K562 (cell line): Measurements from ENCODE around the gene RGS7. TPM values are rescaled to one million over a fixed set of nuclear protein-coding genes. Genes with fewer than 3 reads are reported as not detected.

Source experiments
- ATAC-seq: fragments of 200-7000 bp; cut with Tn5 transposase; 3 replicates; pipeline ENCODE4 v1.9.1; 2020; ENCODE audit warnings: moderate library complexity
- BruUV-seq: library from RNA; stranded (reverse); fragments of 400-500 nt; replicated peaks from 2 replicates; lab custom pipeline; 2021; lab: Mats Ljungman, UMichigan
- CTCF ChIA-PET: fragments of 300-600 bp; formaldehyde crosslinking; extraction: SDS; loops from one replicate; lab custom pipeline; 2021; ENCODE audit warnings: low intra/inter-chr PET ratio; lab: Yijun Ruan, JAX
- POLR2A ChIA-PET: fragments of 300-600, 350-650 bp; sonication (Branson Sonifier 250); formaldehyde crosslinking; extraction: SDS; loops from one replicate; lab custom pipeline; 2021; ENCODE audit warnings: antibody characterized with exemption, inconsistent platforms; lab: Yijun Ruan, JAX
- DNase-seq, 4 experiments: peaks; one replicate each; pipeline versions ENCODE4 v3.0.0 to v3.0.0-alpha.2; 2011 to 2018; ENCODE audit warnings: low spot score in 3 of 4, mixed read lengths in 3 of 4; ENCODE audit errors: extremely low read depth in 1 of 4
- FAIRE-seq: peaks from 2 replicates; lab custom pipeline; 2011; peaks lifted over from hg19 to GRCh38; lab: Jason Lieb, UNC
- H2AFZ ChIP-seq: 2 replicates; pipeline ENCODE4 v1.6.0; 2011; ENCODE audit warnings: low read depth, low read length, control low read depth, inconsistent platforms
- H3K27ac ChIP-seq: fragments of 200-600 bp; 3 replicates; pipeline ENCODE4 v1.8.0; 2011; ENCODE audit warnings: low read depth, mild to moderate bottlenecking, control low read depth, inconsistent platforms, low read length, moderate library complexity, mixed read lengths; ENCODE audit errors: extremely low read depth
- H3K27me3 ChIP-seq, 2 experiments: fragments of 300-600 bp in 1 of 2; 2 replicates in 1 of 2; 3 replicates in 1 of 2; pipeline versions ENCODE4 v1.6.0 to v1.8.0; 2011; ENCODE audit warnings: inconsistent platforms in 2 of 2, low read length in 2 of 2, mild to moderate bottlenecking in 1 of 2, mixed read lengths in 1 of 2, moderate library complexity in 1 of 2; ENCODE audit not compliant: control insufficient read depth in 2 of 2, insufficient read depth in 2 of 2
- H3K36me3 ChIP-seq: fragments of 300-600 bp; 3 replicates; pipeline ENCODE4 v1.8.0; 2011; ENCODE audit warnings: mild to moderate bottlenecking, low read length, inconsistent platforms; ENCODE audit not compliant: control insufficient read depth, insufficient read depth
- H3K4me1 ChIP-seq, 2 experiments: fragments of 200-600 bp in 1 of 2; replicated peaks in 1 of 2; 2 replicates in 1 of 2; 3 replicates in 1 of 2; pipeline versions ENCODE4 v1.5.1 to v1.8.0; 2011; ENCODE audit warnings: inconsistent platforms in 2 of 2, low read length in 2 of 2, mild to moderate bottlenecking in 1 of 2, mixed read lengths in 1 of 2, moderate library complexity in 1 of 2; ENCODE audit not compliant: control insufficient read depth in 2 of 2, insufficient read depth in 2 of 2
- H3K4me2 ChIP-seq: 2 replicates; pipeline ENCODE4 v1.6.1; 2011; ENCODE audit warnings: low read length, control low read depth, inconsistent platforms, mixed read lengths; ENCODE audit not compliant: insufficient read depth
- H3K4me3 ChIP-seq: fragments of 200-600 bp; sonication (generic), shearing (Covaris generic); 2 replicates; pipeline ENCODE4 v1.5.1; 2016; ENCODE audit warnings: control low read depth, inconsistent platforms
- H3K79me2 ChIP-seq: fragments of 200-600 bp; 3 replicates; pipeline ENCODE4 v1.8.0; 2011; ENCODE audit warnings: low read length, inconsistent platforms; ENCODE audit not compliant: control insufficient read depth, insufficient read depth
- H3K9ac ChIP-seq, 2 experiments: 2 replicates each; pipeline versions ENCODE4 v1.6.0 to v1.6.1; 2011; ENCODE audit warnings: low read depth in 2 of 2, low read length in 2 of 2, control low read depth in 1 of 2, inconsistent platforms in 1 of 2, mild to moderate bottlenecking in 1 of 2, mixed read lengths in 1 of 2; ENCODE audit not compliant: insufficient read depth in 1 of 2
- H3K9me1 ChIP-seq: one replicate; pipeline ENCODE4 v1.6.0; 2011; ENCODE audit warnings: inconsistent platforms, mild to moderate bottlenecking, low read length, moderate library complexity; ENCODE audit not compliant: control insufficient read depth, insufficient read depth
- H3K9me3 ChIP-seq: replicated peaks from 2 replicates; pipeline ENCODE4 v1.5.1; 2011; ENCODE audit warnings: low read depth, low read length, inconsistent platforms; ENCODE audit not compliant: control insufficient read depth, insufficient read depth
- H4K20me1 ChIP-seq: replicated peaks from 2 replicates; pipeline ENCODE4 v1.6.1; 2011; ENCODE audit warnings: low read length, inconsistent platforms, mixed read lengths; ENCODE audit not compliant: control insufficient read depth, insufficient read depth
- CBX8 ChIP-seq: fragments of 200-600 bp; sonication (generic); IDR thresholded peaks from 2 replicates; pipeline ENCODE4 v1.6.1; 2012; ENCODE audit warnings: borderline replicate concordance, mixed run types, low read depth, mild to moderate bottlenecking, moderate library complexity, mixed read lengths, low read length, control low read depth, inconsistent platforms; ENCODE audit not compliant: poor library complexity, severe bottlenecking; ENCODE audit errors: extremely low read depth
- CREBBP ChIP-seq: IDR thresholded peaks from one replicate; pipeline ENCODE4 v1.6.1; 2012; ENCODE audit warnings: low read depth, mild to moderate bottlenecking, control low read depth, inconsistent platforms, low read length
- FOXA1 ChIP-seq: fragments of 450-650 bp; IDR thresholded peaks from 2 replicates; pipeline ENCODE4 v1.6.1; 2016; ENCODE audit warnings: mild to moderate bottlenecking, borderline replicate concordance
- FOXK2 ChIP-seq, 2 experiments: fragments of 450-650 bp; IDR thresholded peaks in 1 of 2; conservative IDR thresholded peaks in 1 of 2; 2 replicates each; pipeline ENCODE4 v1.6.1; 2016; ENCODE audit warnings: low read depth in 2 of 2, mild to moderate bottlenecking in 1 of 2
- IRF2 ChIP-seq: sonication (generic); formaldehyde crosslinking; IDR thresholded peaks from 2 replicates; pipeline ENCODE4 v1.8.1; 2022; ENCODE audit warnings: mild to moderate bottlenecking, missing genetic modification reagents
- MAX ChIP-seq: sonication (generic); formaldehyde crosslinking; IDR thresholded peaks from 2 replicates; pipeline ENCODE4 v1.9.0; 2022; ENCODE audit warnings: mild to moderate bottlenecking, missing genetic modification reagents
- NFRKB ChIP-seq: fragments of 450-650 bp; IDR thresholded peaks from 2 replicates; pipeline ENCODE4 v1.6.1; 2016; ENCODE audit warnings: low read depth
- NR2C1 ChIP-seq, 2 experiments: fragments of 450-650 bp; IDR thresholded peaks; 2 replicates each; pipeline ENCODE4 v1.6.1; 2017; ENCODE audit warnings: mild to moderate bottlenecking in 2 of 2, antibody characterized with exemption in 1 of 2, inconsistent platforms in 1 of 2, missing compliant biosample characterization in 1 of 2, missing genetic modification characterization in 1 of 2
- PHF8 ChIP-seq: fragments of 200-600 bp; sonication (generic); IDR thresholded peaks from 2 replicates; pipeline ENCODE4 v1.6.1; 2012; ENCODE audit warnings: mixed run types, mild to moderate bottlenecking, inconsistent platforms, low read length, moderate library complexity, borderline replicate concordance
- RBM17 ChIP-seq: fragments of 200-400 bp; formaldehyde crosslinking; IDR thresholded peaks from 2 replicates; pipeline ENCODE4 v1.6.1; 2017; ENCODE audit warnings: low read depth, mild to moderate bottlenecking, low read length, borderline replicate concordance
- STAT5A ChIP-seq: IDR thresholded peaks from 2 replicates; pipeline ENCODE4 v1.6.1; 2012; ENCODE audit warnings: low read length, inconsistent platforms, borderline replicate concordance
- TAF15 ChIP-seq: fragments of 200-400 bp; formaldehyde crosslinking; IDR thresholded peaks from 2 replicates; pipeline ENCODE4 v1.6.1; 2017; ENCODE audit warnings: mild to moderate bottlenecking, low read depth, low read length, moderate library complexity
- TRIM25 ChIP-seq: fragments of 450-650 bp; IDR thresholded peaks from 2 replicates; pipeline ENCODE4 v1.7.0; 2016; ENCODE audit warnings: borderline replicate concordance
- ZBTB7A ChIP-seq: IDR thresholded peaks from 2 replicates; pipeline ENCODE4 v1.6.1; 2011; ENCODE audit warnings: low read depth, mild to moderate bottlenecking, low read length, moderate library complexity, borderline replicate concordance; ENCODE audit not compliant: control insufficient read depth
- WGBS: fragments of 100-300 bp; shearing (Covaris generic); methylation state at CpG from one replicate; pipeline ENCODE4 v1.1.6; 2016; ENCODE audit warnings: low coverage, mixed read lengths; ENCODE audit not compliant: insufficient coverage; ENCODE audit errors: missing lambda C conversion rate; 5-methylcytosine and 5-hydroxymethylcytosine counted together
- in situ Hi-C: fragments of 300-500 bp; cut with MboI; formaldehyde crosslinking; loops from 4 replicates; pipeline ENCODE4 v1.15.0; 2018; ENCODE audit warnings: inconsistent platforms, mixed read lengths
- intact Hi-C: fragments of 100-400 bp; cut with micrococcal nuclease; formaldehyde crosslinking; loops from 2 replicates; pipeline ENCODE4 v1.14.2; 2022
- polyA plus RNA-seq, 8 experiments: library from polyadenylated mRNA; depleted of rRNA in 4 of 8; stranded (reverse) in 5 of 8; unstranded in 3 of 8; fragments of >200 nt; fragmentation: Nextera tagmentation in 2 of 8; fragmentation: Illumina TruSeq in 1 of 8; extraction: Ambion mirVana in 2 of 8; extraction: Trizol in 1 of 8; gene quantifications; 2 replicates each; pipeline versions ENCODE4 v1.2.1 to v1.2.3, GENCODE V29; 2011 to 2014; ENCODE audit warnings: inconsistent platforms in 1 of 8, missing spikeins in 1 of 8
- total RNA-seq, 7 experiments: library from RNA; depleted of rRNA in 6 of 7; stranded (reverse); fragments of >200 nt in 6 of 7; fragmentation: Illumina TruSeq in 2 of 7; extraction: Trizol in 2 of 7; gene quantifications; 2 replicates each; pipeline versions ENCODE4 v1.2.1 to v1.2.3, GENCODE V29; 2011 to 2021; ENCODE audit warnings: low replicate concordance in 1 of 7

The RGS7 gene
- total and polyA plus RNA-seq, 9 of the 15 experiments (the other 6 are each of a cell fraction or from before 2014, with no cell fraction given) = not detected

- TF ChIP-seq CBX8 (no peak), TAF15 (no peak), IRF2 (CRISPR knock-in tag) (no peak), FOXA1 (no peak), PHF8 (no peak), TRIM25 (no peak), NFRKB (no peak), RBM17 (no peak), MAX (CRISPR knock-in tag) (no peak), ZBTB7A (no peak), NR2C1 (IDR thresholded peaks at IDR 0.05) (no peak), NR2C1 (tag; IDR thresholded peaks at IDR 0.05) (no peak), CREBBP (no peak), STAT5A (no peak), FOXK2 (conservative IDR thresholded peaks at IDR 0.05 in 1 of 2, IDR thresholded peaks at IDR 0.05 in 1 of 2; ENCODE audit: low read depth in 2 of 2) (no peak)
- TF ChIP-seq, all 486 proteins: peak for 0
- H3K27me3 ChIP-seq = no peaks in the 10 kb centered on the region
- H3K9me1 ChIP-seq = no peaks in the 10 kb centered on the region
- ChIA-PET CTCF (no interaction called here), POLR2A (no interaction called here)
- DNase-seq (no peak), ATAC-seq (no peak), FAIRE-seq (no peak)
- no peak overlapping the region for H3K4me2 ChIP-seq
- no peak overlapping the region for H3K9ac ChIP-seq
- no peak overlapping the region for H3K4me3 ChIP-seq
- H3K36me3 ChIP-seq = no peaks in the 10 kb centered on the region
- H3K79me2 ChIP-seq = no peaks in the 10 kb centered on the region
- no peaks in the 10 kb centered on the region for H3K4me1 ChIP-seq
- H3K9me3 ChIP-seq = no peaks in the 10 kb centered on the region; the same call in 1 of the 2 replicates
- intact Hi-C loops (no loop called here), in situ Hi-C loops (no loop called here)
- 9% methylated on average over 2 of the region's 2 CpGs for WGBS
- BruUV-seq = no TSS peak
- H3K27ac ChIP-seq = no peak overlapping the region
- no peaks in the 10 kb centered on the region for H4K20me1 ChIP-seq
- H2AFZ ChIP-seq = no peak overlapping the region
Observed at GRCh38 chr1:241219449-241219848, 137.6 kb downstream of the RGS7 start.
